Mesodermal cell (in vitro differentiated cells): ENCODE results near the gene SNX9.
"Not testable (repeated sequence)": the region's sequence is repeated elsewhere in the genome, so short reads cannot be mapped to it uniquely, and the experiment has no call there.

Source experiments
- H3K27ac ChIP-seq: 2 replicates; pipeline ENCODE4 v1.7.0; 2013; ENCODE audit warnings: mild to moderate bottlenecking, low read depth, low read length, moderate library complexity; ENCODE audit not compliant: severe bottlenecking
- H3K36me3 ChIP-seq: 2 replicates; pipeline ENCODE4 v1.7.1; 2013; ENCODE audit warnings: mild to moderate bottlenecking, low read length, moderate library complexity; ENCODE audit not compliant: control insufficient read depth, insufficient read depth
- H3K4me1 ChIP-seq: one replicate; pipeline ENCODE4 v1.7.1; 2013; ENCODE audit warnings: mild to moderate bottlenecking, low read length; ENCODE audit not compliant: insufficient read depth, control insufficient read depth, poor library complexity, severe bottlenecking
- H3K4me3 ChIP-seq: 2 replicates; pipeline ENCODE4 v1.7.0; 2013; ENCODE audit warnings: low read length, control low read depth, mild to moderate bottlenecking; ENCODE audit not compliant: insufficient read depth, poor library complexity, severe bottlenecking; ENCODE audit errors: extremely low read depth
- H3K9me3 ChIP-seq: 2 replicates; pipeline ENCODE4 v1.7.1; 2013; ENCODE audit warnings: mild to moderate bottlenecking, low read length, moderate library complexity; ENCODE audit not compliant: control insufficient read depth
- WGBS, 2 experiments: methylation state at CpG; one replicate each; pipeline ENCODE4 v1.1.5; 2013; ENCODE audit warnings: missing lambda C conversion rate in 2 of 2; ENCODE audit not compliant: insufficient coverage in 2 of 2; 5-methylcytosine and 5-hydroxymethylcytosine counted together

Gene SNX9

DNA sequence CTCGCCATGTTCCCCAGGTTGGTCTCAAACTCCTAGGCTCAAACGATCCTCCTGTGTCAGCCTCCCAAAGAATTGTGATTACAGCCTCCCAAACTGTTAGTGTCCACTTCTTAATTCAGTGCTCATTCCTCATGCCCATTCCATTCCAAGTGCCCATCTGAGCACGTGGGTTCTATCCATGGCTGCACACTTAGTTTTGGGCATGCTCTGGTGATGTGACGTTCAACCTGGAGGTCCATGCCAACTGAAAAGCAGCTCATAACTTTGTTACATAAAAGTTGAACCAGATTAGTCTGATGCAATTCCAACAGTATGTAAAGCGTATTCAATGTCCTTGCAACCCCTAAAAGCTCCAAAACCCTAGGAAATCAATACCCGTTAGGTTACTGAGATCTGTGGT, 11.5 kb downstream of the SNX9 start:
- Histone ChIP-seq H3K9me3 (no peaks in the 10 kb centered on the region), H3K27ac (no peak overlapping the region), H3K36me3 (peaks cover 6% of the 10 kb centered on the region), H3K4me3 (no peak overlapping the region), H3K4me1 (peaks cover 18% of the 10 kb centered on the region)
- WGBS, 2 experiments, result 95 to 98% methylated on average over 4 to 5 of the region's 6 CpGs

DNA sequence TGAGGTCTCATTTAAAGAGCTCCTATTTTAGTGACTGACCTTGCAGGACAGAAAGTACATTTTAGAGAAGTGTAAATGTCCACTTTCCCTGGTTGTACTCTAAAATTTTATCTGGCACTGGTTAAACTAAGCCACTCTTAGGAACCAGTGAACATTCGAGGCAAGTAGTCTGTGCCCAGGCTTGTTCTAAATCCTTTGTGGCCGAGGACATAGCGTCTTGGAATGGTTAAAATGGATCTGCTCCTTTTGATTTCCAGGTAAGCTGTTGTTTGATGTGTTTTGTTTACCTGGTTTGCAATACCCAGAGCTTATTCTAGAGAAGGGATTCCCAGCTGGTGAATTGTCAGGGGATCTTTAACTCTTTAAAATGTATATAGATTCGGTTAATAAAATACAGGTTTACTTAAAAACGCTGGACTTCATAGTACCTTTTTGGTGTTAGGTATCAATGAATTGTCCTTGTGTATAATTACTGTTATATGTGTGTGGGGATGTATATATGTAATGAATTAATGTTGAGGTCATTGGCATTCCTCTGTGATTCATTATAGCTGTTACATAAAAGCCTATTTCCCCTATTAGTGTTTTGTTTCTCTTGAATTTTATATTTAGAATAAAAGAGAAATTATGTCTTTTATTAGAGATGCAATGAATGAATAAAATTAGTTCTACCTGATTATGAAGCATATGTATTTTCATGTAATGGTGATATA, 15.8 kb downstream of the SNX9 start:
- Histone ChIP-seq H3K4me3 (no peak overlapping the region), H3K36me3 (peaks cover 3% of the 10 kb centered on the region), H3K9me3 (no peaks in the 10 kb centered on the region), H3K27ac (no peak overlapping the region), H3K4me1 (peaks cover 28% of the 10 kb centered on the region)
- WGBS, 2 experiments, result 83 to 88% methylated on average over 4 of the region's 5 CpGs

DNA sequence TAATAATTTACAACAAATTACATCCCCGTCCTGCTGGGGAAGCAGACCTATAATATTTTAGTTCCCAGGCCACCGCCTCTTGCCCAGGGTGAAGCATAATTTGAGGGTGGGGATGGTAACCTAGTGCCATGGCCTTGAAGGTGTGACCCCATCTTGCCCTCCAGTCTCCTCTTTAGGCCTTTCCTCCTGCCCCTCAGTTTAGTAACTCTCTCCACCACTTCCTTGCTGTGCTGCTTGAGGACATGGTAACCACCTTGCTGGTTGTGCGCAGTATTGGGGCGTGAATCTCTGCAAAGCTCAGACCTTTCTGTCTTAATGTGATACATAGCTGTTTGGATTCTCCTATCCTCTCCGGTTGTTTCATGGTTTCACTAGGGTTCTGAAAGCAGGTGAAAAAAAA, 16.6 kb downstream of the SNX9 start:
- Histone ChIP-seq H3K27ac (peak overlapping the region; percentile 23), H3K9me3 (no peaks in the 10 kb centered on the region), H3K36me3 (peaks cover 3% of the 10 kb centered on the region), H3K4me1 (peaks cover 29% of the 10 kb centered on the region), H3K4me3 (no peak overlapping the region)
- 92 to 100% methylated on average over 2 to 4 of the region's 5 CpGs for WGBS, 2 experiments

DNA sequence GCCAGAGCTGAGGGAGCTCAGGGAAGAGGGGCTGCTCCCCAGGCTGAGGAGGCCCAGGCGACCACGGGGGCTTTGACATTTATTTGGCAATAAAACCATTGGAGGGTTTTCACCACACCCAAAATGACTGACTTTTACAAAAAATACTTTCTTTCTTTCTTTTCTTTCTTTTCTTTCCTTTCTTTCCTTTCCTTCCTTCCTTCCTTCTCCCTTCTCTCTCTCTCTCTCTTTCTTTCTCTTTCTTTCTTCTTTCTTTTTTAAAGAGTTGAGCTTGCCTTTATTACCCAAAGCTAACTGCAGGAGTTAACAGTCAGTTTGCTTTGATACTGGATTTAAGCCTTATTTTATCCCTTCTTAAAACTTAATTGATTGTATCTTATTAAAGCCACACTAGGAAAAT, 17.2 kb downstream of the SNX9 start:
- Histone ChIP-seq H3K36me3 (peaks cover 3% of the 10 kb centered on the region), H3K4me3 (no peak overlapping the region), H3K9me3 (no peaks in the 10 kb centered on the region), H3K4me1 (peaks cover 29% of the 10 kb centered on the region), H3K27ac (peak overlapping the region; percentile 92)
- 60 to 61% methylated on average over 2 of the region's 2 CpGs for WGBS, 2 experiments

DNA sequence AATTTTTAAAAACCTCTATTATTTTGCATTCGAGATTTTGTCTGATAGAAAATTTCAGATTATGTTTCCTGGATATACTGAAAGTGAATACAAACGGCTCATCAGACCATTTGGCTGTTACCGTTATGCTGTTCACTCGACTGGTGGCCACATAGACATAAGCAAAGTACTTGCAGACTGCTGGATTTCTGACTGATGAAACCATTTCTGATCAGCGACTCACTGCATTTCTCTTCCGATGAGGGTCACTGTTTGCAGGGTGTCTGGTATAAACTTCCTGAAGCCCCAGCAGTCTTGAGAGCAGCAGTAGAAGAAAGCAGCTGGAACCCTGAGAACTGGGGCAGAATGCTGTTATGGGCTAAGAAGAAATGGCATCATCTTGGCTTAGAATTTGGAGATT, 17.7 kb downstream of the SNX9 start:
- Histone ChIP-seq H3K9me3 (no peaks in the 10 kb centered on the region), H3K36me3 (peaks cover 3% of the 10 kb centered on the region), H3K27ac (peak overlapping the region; percentile 92), H3K4me1 (peaks cover 29% of the 10 kb centered on the region), H3K4me3 (no peak overlapping the region)
- 65 to 81% methylated on average over 4 to 6 of the region's 6 CpGs for WGBS, 2 experiments

DNA sequence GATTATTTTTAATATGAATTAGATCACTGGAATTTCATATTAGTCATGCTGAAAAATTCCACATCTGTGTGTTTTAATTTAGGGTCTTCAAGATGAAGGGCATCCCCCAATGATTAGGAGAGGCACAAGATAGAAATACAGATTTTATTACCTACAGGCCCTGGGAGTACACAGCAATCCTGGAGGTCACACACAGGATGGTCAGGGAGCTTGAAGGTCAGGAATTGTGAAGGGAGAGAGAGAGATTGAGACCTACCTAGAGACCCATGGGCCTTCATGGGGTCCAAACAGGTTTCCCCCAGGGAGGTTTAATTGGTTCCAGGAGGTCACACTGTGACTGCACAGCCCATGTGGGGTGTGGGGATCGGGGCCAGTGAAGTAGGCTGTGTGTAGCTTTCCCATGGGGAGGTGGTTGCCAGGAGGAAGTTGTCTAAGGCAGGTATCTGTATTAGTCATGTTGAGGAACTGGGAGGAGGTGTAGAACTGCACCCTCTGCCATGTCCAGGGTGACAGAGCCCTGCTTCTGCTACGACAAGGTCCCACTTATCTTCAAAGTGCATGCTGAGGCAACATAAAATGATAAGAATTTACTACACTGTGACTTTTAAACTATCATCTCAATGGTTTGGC, 18.3 kb downstream of the SNX9 start:
- H3K4me3 ChIP-seq, result no peak overlapping the region
- H3K4me1 ChIP-seq, result peaks cover 29% of the 10 kb centered on the region
- peak overlapping the region; percentile 92 for H3K27ac ChIP-seq
- H3K36me3 ChIP-seq, result peaks cover 3% of the 10 kb centered on the region
- no peaks in the 10 kb centered on the region for H3K9me3 ChIP-seq
- WGBS, 2 experiments, result 89 to 100% methylated on average over 1 of the region's 2 CpGs

DNA sequence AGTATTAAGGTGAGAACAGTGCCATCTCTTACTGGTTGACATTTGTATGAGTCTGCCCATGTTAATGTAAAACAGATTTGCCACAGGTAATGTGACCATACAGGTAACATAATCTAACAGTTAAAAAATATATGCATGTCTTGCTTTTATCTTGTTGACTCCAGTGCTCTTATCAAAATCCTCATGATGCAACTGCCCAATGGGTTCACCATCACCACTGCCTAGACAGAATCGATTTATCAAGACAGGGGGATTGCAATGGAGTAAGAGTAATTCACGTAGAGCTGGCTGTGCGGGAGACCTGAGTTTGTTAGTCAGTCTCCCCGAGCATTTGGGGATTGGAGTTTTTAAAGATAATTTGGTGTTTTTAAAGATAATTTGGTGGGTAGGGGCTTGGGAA, 19.2 kb downstream of the SNX9 start:
- Histone ChIP-seq H3K27ac (no peak overlapping the region), H3K4me1 (peaks cover 29% of the 10 kb centered on the region), H3K4me3 (no peak overlapping the region), H3K9me3 (no peaks in the 10 kb centered on the region), H3K36me3 (peaks cover 3% of the 10 kb centered on the region)
- WGBS, 2 experiments, result 96 to 98% methylated on average over 4 of the region's 4 CpGs

DNA sequence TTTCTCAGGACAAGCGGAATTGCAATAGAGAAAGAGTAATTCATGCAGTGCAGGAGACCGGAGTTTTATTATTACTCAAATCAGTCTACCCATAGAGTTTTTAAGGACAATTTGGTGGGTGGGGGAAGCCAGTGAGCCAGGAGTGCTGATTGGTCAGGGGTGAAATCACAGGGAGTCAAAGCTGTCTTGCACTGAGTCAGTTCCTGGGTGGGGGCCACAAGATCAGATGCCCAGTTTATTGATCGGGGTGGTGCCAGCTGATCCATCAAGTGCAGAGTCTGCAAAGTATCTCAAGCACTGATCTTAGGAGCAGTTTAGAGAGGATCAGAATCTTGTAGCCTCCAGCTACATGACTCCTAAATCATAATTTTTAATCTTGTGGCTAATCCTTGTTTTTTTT, 21.1 kb downstream of the SNX9 start:
- H3K9me3 ChIP-seq, H3K27ac ChIP-seq, H3K36me3 ChIP-seq, H3K4me3 ChIP-seq: not testable (repeated sequence)
- H3K4me1 ChIP-seq, result peaks cover 29% of the 10 kb centered on the region
- 100% methylated on average over 1 of the region's 3 CpGs; no CpG with 5 or more reads in 1 of the 2 experiments for WGBS, 2 experiments

DNA sequence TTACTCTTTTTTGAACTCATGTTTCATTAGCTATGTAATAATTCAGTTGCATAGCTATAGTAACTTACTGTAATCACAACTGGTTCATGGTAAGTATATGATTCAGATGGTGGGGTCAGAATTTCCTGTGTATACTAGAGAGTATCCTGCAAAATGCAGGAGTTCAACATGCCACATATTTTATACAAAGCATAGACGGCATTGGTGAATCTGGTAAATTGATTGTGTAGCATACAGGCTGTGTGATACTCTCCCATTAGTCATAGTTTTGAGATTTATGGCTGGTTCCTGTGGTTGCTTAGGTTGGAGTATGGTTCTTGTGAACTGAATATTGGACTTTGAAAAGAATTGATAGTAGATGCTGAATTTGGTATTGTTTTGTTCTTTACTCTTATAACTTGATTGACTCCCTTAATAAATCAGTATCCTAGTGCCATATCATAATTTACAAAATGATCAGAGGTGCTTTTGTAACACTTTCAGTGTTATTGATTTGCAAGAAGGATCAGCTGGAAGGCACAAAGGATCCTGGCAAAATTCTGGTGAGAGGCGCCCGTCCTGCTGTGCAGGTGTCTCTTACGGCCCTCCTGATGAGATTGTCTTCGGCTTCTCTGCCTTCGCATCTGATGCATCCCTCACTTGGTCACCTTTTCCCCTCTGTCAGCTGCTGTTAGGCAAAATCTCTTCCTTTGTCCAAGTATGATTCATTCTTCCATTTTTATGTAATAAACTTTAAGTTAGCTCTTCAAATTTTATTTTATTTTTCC, 22.6 kb downstream of the SNX9 start:
- Histone ChIP-seq H3K4me1 (peaks cover 14% of the 10 kb centered on the region), H3K9me3 (no peaks in the 10 kb centered on the region), H3K36me3 (peaks cover 3% of the 10 kb centered on the region), H3K27ac (no peak overlapping the region), H3K4me3 (no peak overlapping the region)
- 86 to 89% methylated on average over 5 of the region's 6 CpGs for WGBS, 2 experiments

DNA sequence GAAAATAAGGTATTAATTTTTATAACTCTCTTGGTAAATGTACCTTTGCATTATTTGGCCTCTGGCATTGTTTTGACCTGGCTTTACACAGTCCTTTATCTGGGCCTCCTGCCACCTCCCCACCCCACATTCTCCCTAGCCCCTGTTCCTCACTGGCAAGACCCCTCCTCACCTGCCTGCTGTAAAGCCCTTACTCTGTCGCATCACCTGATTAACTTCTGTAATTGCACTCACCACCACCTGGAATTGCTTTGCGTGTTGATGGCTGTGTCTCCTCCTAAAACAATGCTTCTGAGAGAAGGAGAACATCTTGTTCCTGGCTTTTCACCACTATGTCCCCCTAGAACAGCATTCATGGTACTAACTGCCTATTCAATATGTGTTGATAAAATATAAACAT, 24.8 kb downstream of the SNX9 start:
- H3K4me3 ChIP-seq, result no peak overlapping the region
- WGBS, 2 experiments, result 94 to 100% methylated on average over 2 of the region's 2 CpGs
- no peak overlapping the region for H3K27ac ChIP-seq
- peaks cover 3% of the 10 kb centered on the region for H3K4me1 ChIP-seq
- H3K36me3 ChIP-seq, result no peaks in the 10 kb centered on the region
- H3K9me3 ChIP-seq, result peaks cover 13% of the 10 kb centered on the region
